ENCODE data around the gene CSF2. TPM values are rescaled to one million over a fixed set of nuclear protein-coding genes. Genes with fewer than 3 reads are reported as not detected.

The CSF2 gene
- total RNA-seq = 0.86 TPM in 1 of 2 replicates, not detected in the other

DNA sequence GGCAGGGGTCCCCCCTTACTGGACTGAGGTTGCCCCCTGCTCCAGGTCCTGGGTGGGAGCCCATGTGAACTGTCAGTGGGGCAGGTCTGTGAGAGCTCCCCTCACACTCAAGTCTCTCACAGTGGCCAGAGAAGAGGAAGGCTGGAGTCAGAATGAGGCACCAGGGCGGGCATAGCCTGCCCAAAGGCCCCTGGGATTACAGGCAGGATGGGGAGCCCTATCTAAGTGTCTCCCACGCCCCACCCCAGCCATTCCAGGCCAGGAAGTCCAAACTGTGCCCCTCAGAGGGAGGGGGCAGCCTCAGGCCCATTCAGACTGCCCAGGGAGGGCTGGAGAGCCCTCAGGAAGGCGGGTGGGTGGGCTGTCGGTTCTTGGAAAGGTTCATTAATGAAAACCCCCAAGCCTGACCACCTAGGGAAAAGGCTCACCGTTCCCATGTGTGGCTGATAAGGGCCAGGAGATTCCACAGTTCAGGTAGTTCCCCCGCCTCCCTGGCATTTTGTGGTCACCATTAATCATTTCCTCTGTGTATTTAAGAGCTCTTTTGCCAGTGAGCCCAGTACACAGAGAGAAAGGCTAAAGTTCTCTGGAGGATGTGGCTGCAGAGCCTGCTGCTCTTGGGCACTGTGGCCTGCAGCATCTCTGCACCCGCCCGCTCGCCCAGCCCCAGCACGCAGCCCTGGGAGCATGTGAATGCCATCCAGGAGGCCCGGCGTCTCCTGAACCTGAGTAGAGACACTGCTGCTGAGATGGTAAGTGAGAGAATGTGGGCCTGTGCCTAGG, at the start of gene CSF2:
CSF2 (plus strand) TSS at position 559 of the 783 bp plus-strand sequence; CDS start at position 594, 35 bp downstream.

DNA sequence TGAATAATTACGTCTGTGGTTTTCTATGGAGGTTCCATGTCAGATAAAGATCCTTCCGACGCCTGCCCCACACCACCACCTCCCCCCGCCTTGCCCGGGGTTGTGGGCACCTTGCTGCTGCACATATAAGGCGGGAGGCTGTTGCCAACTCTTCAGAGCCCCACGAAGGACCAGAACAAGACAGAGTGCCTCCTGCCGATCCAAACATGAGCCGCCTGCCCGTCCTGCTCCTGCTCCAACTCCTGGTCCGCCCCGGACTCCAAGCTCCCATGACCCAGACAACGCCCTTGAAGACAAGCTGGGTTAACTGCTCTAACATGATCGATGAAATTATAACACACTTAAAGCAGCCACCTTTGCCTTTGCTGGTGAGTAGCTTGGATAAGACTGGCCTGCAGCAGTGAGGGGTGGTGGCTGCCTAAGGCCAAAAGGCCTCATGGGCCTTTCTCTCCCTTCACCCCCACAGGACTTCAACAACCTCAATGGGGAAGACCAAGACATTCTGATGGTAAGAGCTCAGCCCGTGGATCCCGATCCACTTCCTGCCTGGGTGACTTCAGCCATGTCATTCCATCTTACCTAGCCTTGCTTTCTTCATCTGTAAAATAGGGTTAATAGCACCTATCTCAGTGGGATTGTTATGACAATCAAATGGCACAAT, 13.0 kb upstream of the CSF2 start, which contains the start of gene IL3:
IL3 (plus strand) TSS at position 155 of the 661 bp plus-strand sequence; CDS start at position 207, 52 bp downstream.

Small RNA genes lying within 50 kb of the gene (small RNA-seq; reads per million reads assigned to genes)
- gene RF00285 = not detected

Other genes with a start within 250 kb of the CSF2 start
- gene MEIKIN, start 128.1 kb upstream of the CSF2 start, total RNA-seq = not detected in 2 replicates
- gene ACSL6, start 62.1 kb upstream of the CSF2 start, total RNA-seq = not detected in 2 replicates
- not detected in 2 replicates for gene IL3, start 13.1 kb upstream of the CSF2 start, total RNA-seq
- gene P4HA2, start 154.1 kb downstream of the CSF2 start, total RNA-seq = 42.8 and 68.3 TPM in 2 replicates
- 47.4 and 56.8 TPM in 2 replicates for gene PDLIM4, start 183.9 kb downstream of the CSF2 start, total RNA-seq
- 4.9 and 5.0 TPM in 2 replicates for gene SLC22A4, start 220.6 kb downstream of the CSF2 start, total RNA-seq